Left colon (tissue), 2 donors: ENCODE results near the gene FAM90A26. TPM values are rescaled to one million over a fixed set of nuclear protein-coding genes. Genes with fewer than 3 reads are reported as not detected.
"Not testable (repeated sequence)": the region's sequence is repeated elsewhere in the genome, so short reads cannot be mapped to it uniquely, and the experiment has no call there.

Source experiments
- ATAC-seq: fragments of 200-7000 bp; cut with Tn5 transposase; one replicate; pipeline ENCODE4 v1.9.1; 2020; ENCODE audit warnings: mild to moderate bottlenecking, moderate library complexity
- DNase-seq, 2 donors: peaks; one replicate each; pipeline ENCODE4 v3.0.0-alpha.2; 2020
- intact Hi-C, 2 donors: fragments of 100-400 bp; cut with DNase I in 1 of 2; cut with micrococcal nuclease in 1 of 2; formaldehyde crosslinking; loops; one replicate each; pipeline versions ENCODE4 v1.11.2 to v1.14.0; 2022; cut with DNase I, micrococcal nuclease
- total RNA-seq, 2 donors: library from RNA; stranded (reverse); fragmentation: NEBNext Ultra II Directional; extraction: Animal tissue kit (Norgen Biotek cat#: 25700); gene quantifications; one replicate each; pipeline ENCODE4 v1.2.1, GENCODE V29; 2021
- donor health status: DM: no; HTN: no; CAD: no.
- donor health status: DM: yes; HTN: yes; CAD: no.

The FAM90A26 gene
- total RNA-seq, 2 donors from 2014 or later, result not detected

DNA sequence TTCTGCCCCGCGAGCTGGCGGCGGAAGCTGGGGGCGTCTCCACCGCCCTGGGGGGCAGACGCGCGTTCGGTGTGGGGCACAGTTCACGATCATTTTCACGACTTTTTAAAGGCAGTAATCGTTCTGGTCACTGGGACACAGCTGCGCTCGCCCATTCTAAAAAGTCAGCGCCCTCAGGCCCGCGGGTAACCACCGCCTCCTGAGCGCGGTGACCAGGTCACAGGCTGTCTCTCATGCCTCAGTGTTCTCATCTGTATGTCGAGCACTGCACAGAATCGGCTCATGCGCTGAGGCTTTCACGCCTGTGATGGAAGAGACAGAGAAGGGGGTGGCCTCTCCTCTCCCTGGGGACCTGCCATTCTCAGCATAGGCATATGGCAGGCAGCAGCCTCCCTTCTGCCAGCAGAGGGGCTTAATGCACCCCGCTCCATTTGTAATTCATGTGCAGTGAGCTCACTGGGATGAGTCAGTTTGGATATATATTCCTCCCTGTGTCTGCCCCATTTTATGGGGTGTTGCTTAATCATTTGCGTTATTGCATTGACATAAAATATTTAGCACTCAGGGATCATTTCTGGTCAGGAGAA is 16.5 kb upstream of the FAM90A26 start:
- ATAC-seq, DNase-seq, intact Hi-C loops: not testable (repeated sequence)

DNA sequence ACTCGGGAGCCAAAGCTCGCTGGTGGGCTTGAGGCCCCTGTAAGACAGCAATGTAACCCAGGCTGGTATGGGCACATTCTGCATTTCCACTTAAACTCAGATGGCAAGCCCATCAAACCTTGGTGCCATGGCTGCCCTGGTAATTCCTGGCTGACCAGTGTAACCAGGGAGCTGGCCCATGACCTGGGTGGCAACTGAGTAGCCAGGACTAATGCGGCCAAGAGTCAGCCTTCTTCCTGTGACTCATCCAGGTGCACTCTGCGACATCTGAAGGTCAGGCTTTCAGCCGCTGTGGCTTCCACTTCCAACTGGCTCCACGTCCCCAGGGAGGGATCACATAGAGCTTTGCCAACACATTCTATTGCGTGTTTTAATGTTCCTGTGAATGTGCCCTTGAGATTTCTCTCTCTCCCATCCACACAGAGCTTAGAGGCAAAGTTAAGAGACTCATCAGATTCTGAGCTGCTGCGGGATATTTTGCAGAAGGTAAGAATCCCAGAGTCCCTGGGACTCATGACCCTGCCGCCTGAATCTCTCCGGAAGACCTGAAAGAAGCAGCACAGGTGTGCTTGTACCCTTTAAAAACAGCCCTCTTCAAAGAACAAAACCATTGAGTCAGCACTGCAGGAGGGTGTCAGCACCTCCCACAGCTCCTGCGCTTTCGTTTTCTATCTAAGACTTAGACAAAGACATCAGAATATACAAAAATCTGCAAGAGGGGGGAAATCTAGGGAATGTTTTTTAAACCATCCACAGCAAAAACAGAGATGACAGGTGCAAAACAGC is 14.9 kb upstream of the FAM90A26 start:
- DNase-seq, ATAC-seq, intact Hi-C loops: not testable (repeated sequence)

DNA sequence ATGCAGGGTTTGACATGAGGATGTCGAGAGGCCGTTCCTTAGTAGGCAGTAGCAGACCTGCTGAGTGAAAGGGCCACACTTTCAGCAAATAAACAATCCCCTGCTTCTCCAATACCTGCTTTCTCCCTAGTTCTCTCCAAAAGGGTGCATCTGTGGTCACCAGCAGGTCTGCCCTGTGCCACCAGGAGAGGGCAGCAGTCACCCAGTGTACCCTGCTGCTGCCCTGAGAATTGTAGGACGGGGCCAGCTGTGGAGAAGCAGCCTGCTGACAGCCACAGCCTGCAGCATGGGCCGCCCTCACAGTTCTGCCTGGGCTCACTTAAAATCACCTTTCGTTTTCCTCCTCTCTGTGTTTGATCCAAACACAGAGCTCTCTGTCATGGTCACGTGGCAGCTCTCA is 11.8 kb upstream of the FAM90A26 start:
- DNase-seq, intact Hi-C loops, ATAC-seq: not testable (repeated sequence)

DNA sequence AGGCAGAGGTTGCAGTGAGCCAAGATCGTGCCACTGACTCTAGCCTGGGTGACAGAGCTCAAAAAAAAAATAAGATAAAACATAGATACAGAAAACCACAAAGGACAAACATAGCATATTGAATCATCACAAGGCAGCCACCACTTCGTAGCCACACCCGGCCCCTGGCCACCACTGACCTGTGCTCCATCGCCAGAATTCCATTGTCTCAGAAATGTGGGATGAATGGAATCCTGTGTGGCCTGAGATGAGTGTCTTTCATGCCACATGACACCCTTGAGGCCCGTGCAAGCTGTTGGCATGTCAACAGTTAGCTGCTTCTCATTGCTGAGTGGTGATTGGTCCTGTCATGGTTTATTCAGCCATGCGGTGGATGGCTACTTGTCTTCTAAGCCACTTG is 10.2 kb upstream of the FAM90A26 start:
- ATAC-seq, intact Hi-C loops, DNase-seq: not testable (repeated sequence)

DNA sequence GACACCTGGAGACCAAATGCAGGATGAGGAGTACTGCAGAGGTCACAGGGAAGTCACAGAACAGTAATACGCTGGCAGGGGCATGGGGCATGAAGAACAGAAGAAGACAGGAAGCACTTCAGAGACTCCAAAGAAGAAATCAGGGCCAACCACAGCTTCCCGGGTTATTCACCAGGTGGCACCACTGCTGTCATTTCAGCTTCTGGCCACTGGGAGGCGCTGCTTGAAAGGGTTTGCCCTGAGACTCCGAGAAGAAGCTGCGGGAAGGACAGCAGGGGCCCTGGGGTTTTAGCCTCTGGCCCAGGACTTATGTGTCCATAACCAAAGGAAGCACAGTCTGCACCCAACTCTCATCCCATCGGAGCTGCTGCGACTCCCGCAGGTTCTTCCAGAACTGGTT is 4.2 kb upstream of the FAM90A26 start:
- ATAC-seq, intact Hi-C loops, DNase-seq: not testable (repeated sequence)

DNA sequence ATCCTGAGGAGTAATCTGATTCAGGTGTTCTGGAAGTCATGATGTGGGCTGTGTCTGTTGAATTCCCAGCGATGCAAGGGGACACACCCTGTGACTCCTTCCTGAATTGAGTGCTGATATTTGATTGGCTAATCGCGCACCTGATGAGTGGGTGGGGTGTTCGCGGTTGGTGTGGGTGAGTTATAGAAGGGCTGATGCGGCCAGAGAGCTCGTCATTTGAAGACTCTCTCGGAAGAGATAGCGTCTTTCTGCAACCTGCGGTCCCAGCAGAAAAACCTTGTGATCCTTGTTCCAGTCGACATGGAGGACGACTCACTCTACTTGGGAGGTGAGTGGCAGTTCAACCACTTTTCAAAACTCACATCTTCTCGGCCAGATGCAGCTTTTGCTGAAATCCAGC is 40.1 kb downstream of the FAM90A26 start, which contains the start of gene USP17L10:
USP17L10 (plus strand) TSS at position 301 of the 400 bp plus-strand sequence; CDS start at position 301, 0 bp downstream.
- DNase-seq, intact Hi-C loops, ATAC-seq: not testable (repeated sequence)

DNA sequence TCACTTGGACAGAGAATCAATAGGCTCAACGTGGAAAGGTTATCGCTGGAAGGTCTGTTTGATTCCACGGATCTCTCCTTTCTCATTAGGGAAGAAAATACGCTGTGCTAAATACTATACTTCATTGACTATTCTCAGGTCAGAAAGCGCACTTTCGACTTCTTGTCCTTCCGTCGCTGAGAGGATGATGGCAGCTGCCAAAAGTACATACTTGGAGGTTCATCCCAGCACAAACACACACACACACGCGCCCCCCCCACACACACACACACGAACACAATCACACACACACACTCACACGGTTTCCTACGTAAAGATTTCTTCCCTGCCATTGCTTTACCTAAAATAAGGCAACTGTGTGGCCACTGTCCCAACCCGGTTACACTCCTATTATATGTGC is 44.5 kb downstream of the FAM90A26 start:
- peak; percentile 1 to 5 for DNase-seq
- ATAC-seq, intact Hi-C loops: not testable (repeated sequence)

DNA sequence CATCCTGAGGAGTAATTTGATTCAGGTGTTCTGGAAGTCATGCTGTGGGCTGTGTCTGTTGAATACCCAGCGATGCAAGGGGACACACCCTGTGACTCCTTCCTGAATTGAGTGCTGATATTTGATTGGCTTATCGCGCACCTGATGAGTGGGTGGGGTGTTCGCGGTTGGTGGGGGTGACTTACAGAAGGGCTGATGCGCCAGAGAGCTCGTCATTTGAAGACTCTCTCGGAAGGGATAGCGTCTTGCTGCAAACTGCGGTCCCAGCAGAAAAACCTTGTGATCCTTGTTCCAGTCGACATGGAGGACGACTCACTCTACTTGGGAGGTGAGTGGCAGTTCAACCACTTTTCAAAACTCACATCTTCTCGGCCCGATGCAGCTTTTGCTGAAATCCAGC is 44.9 kb downstream of the FAM90A26 start, which contains the start of gene USP17L11:
USP17L11 (plus strand) TSS at position 301 of the 400 bp plus-strand sequence; CDS start at position 301, 0 bp downstream.
- ATAC-seq, result not testable (repeated sequence)

DNA sequence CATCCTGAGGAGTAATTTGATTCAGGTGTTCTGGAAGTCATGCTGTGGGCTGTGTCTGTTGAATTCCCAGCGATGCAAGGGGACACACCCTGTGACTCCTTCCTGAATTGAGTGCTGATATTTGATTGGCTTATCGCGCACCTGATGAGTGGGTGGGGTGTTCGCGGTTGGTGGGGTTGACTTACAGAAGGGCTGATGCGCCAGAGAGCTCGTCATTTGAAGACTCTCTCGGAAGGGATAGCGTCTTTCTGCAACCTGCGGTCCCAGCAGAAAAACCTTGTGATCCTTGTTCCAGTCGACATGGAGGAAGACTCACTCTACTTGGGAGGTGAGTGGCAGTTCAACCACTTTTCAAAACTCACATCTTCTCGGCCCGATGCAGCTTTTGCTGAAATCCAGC is 49.6 kb downstream of the FAM90A26 start, which contains the start of gene USP17L12:
USP17L12 (plus strand) TSS at position 301 of the 400 bp plus-strand sequence; CDS start at position 301, 0 bp downstream.
- intact Hi-C loops, DNase-seq, ATAC-seq: not testable (repeated sequence)

More for the DNA sequence above, 44.9 kb downstream of the FAM90A26 start, which contains the start of gene USP17L11:
- DNase-seq, intact Hi-C loops: not testable (repeated sequence)

DNA sequence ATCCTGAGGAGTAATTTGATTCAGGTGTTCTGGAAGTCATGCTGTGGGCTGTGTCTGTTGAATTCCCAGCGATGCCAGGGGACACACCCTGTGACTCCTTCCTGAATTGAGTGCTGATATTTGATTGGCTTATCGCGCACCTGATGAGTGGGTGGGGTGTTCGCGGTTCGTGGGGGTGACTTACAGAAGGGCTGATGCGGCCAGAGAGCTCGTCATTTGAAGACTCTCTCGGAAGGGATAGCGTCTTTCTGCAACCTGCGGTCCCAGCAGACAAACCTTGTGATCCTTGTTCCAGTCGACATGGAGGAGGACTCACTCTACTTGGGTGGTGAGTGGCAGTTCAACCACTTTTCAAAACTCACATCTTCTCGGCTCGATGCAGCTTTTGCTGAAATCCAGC is 54.4 kb downstream of the FAM90A26 start, which contains the start of gene USP17L13:
USP17L13 (plus strand) TSS at position 301 of the 400 bp plus-strand sequence; CDS start at position 301, 0 bp downstream.
- DNase-seq, intact Hi-C loops, ATAC-seq: not testable (repeated sequence)

Other genes starting within 250 kb of the FAM90A26 start
- not detected for gene USP17L10, start 40.2 kb downstream of the FAM90A26 start, total RNA-seq
- gene USP17L11, start 45.0 kb downstream of the FAM90A26 start, total RNA-seq, result not detected
- not detected for gene USP17L12, start 49.7 kb downstream of the FAM90A26 start, total RNA-seq
- gene USP17L13, start 54.5 kb downstream of the FAM90A26 start, total RNA-seq, result not detected
- not detected for gene USP17L15, start 64.0 kb downstream of the FAM90A26 start, total RNA-seq
- not detected for gene USP17L17, start 73.5 kb downstream of the FAM90A26 start, total RNA-seq
- not detected for gene USP17L18, start 78.2 kb downstream of the FAM90A26 start, total RNA-seq
- gene USP17L19, start 83.0 kb downstream of the FAM90A26 start, total RNA-seq, result not detected
- gene USP17L20, start 87.7 kb downstream of the FAM90A26 start, total RNA-seq, result not detected
- not detected for gene USP17L21, start 92.5 kb downstream of the FAM90A26 start, total RNA-seq
- gene USP17L22, start 97.2 kb downstream of the FAM90A26 start, total RNA-seq, result not detected
- not detected for gene USP17L24, start 154.8 kb downstream of the FAM90A26 start, total RNA-seq
- gene USP17L25, start 159.5 kb downstream of the FAM90A26 start, total RNA-seq, result not detected
- gene USP17L26, start 164.2 kb downstream of the FAM90A26 start, total RNA-seq, result not detected
- gene USP17L5, start 169.0 kb downstream of the FAM90A26 start, total RNA-seq, result not detected
- not detected for gene USP17L27, start 173.7 kb downstream of the FAM90A26 start, total RNA-seq
- gene USP17L28, start 178.5 kb downstream of the FAM90A26 start, total RNA-seq, result not detected
- not detected for gene USP17L29, start 183.2 kb downstream of the FAM90A26 start, total RNA-seq
- not detected for gene USP17L30, start 192.7 kb downstream of the FAM90A26 start, total RNA-seq